ENCODE results near the gene SLC37A2. TPM values are rescaled to one million over a fixed set of nuclear protein-coding genes. Genes with fewer than 3 reads are reported as not detected.
"Not testable (repeated sequence)": the region's sequence is repeated elsewhere in the genome, so short reads cannot be mapped to it uniquely, and the experiment has no call there.

Gene SLC37A2
- total RNA-seq (ENCODE audit: insufficient read depth, low replicate concordance): 8.2 TPM

GRCh38 chr11:125062931-125063428 is at the start of gene SLC37A2:
Gene SLC37A2 (plus strand): TSS chr11:125063305. CDS start chr11:125063368, 63 bp downstream.
- peak; percentile 54 for DNase-seq (ENCODE audit: low spot score)

- DNase-seq (ENCODE audit: low spot score): no peak
These were observed 46.7 kb upstream of the SLC37A2 start for GRCh38 chr11:125016413-125016812.

- DNase-seq (ENCODE audit: low spot score): no peak
These were observed 42.8 kb upstream of the SLC37A2 start for GRCh38 chr11:125020342-125020741.

- no peak for DNase-seq (ENCODE audit: low spot score)
These were observed 40.6 kb upstream of the SLC37A2 start for GRCh38 chr11:125022551-125022950.

GRCh38 chr11:125025968-125026367 is 37.1 kb upstream of the SLC37A2 start:
- no peak for DNase-seq (ENCODE audit: low spot score)

GRCh38 chr11:125029431-125029830 is 33.7 kb upstream of the SLC37A2 start:
- DNase-seq (ENCODE audit: low spot score): not testable (repeated sequence)

GRCh38 chr11:125036933-125037332 is 26.2 kb upstream of the SLC37A2 start:
- no peak for DNase-seq (ENCODE audit: low spot score)

GRCh38 chr11:125049164-125049792 is 13.8 kb upstream of the SLC37A2 start:
- no peak for DNase-seq (ENCODE audit: low spot score)

GRCh38 chr11:125052047-125052446 is 11.1 kb upstream of the SLC37A2 start:
- no peak for DNase-seq (ENCODE audit: low spot score)

GRCh38 chr11:125053167-125053566 is 9.9 kb upstream of the SLC37A2 start:
- DNase-seq (ENCODE audit: low spot score): no peak

GRCh38 chr11:125055107-125055715 is 7.9 kb upstream of the SLC37A2 start:
- no peak for DNase-seq (ENCODE audit: low spot score)

GRCh38 chr11:125056111-125056510 is 7.0 kb upstream of the SLC37A2 start:
- not testable (repeated sequence) for DNase-seq (ENCODE audit: low spot score)

GRCh38 chr11:125056931-125057692 is 6.0 kb upstream of the SLC37A2 start:
- no peak for DNase-seq (ENCODE audit: low spot score)

- no peak for DNase-seq (ENCODE audit: low spot score)
These were observed 5.5 kb upstream of the SLC37A2 start for GRCh38 chr11:125057693-125058016.

- DNase-seq (ENCODE audit: low spot score): no peak
These were observed 1.8 kb upstream of the SLC37A2 start for GRCh38 chr11:125061281-125061680.

GRCh38 chr11:125062218-125062930 is 731 bp upstream of the SLC37A2 start:
- DNase-seq (ENCODE audit: low spot score): no peak

GRCh38 chr11:125063429-125064043 is 431 bp downstream of the SLC37A2 start:
- DNase-seq (ENCODE audit: low spot score): no peak

- no peak for DNase-seq (ENCODE audit: low spot score)
These were observed 965 bp downstream of the SLC37A2 start for GRCh38 chr11:125064070-125064469.

- DNase-seq (ENCODE audit: low spot score): no peak
These were observed 5.3 kb downstream of the SLC37A2 start for GRCh38 chr11:125068368-125068767.

GRCh38 chr11:125069008-125069407 is 5.9 kb downstream of the SLC37A2 start:
- DNase-seq (ENCODE audit: low spot score): no peak

- DNase-seq (ENCODE audit: low spot score): no peak
These were observed 6.7 kb downstream of the SLC37A2 start for GRCh38 chr11:125069796-125070195.
